Naive B cell (primary cell): Measurements from ENCODE around the gene WDR64. TPM values are rescaled to one million over a fixed set of nuclear protein-coding genes. Genes with fewer than 3 reads are reported as not detected.
"Not testable (repeated sequence)": the region's sequence is repeated elsewhere in the genome, so short reads cannot be mapped to it uniquely, and the experiment has no call there.

Experiments
- ATAC-seq, 2 donors: fragments of 150-1000 bp; cut with Tn5 transposase; 2 replicates each; pipeline ENCODE4 v1.10.0; 2021; ENCODE audit warnings: low read depth in 2 of 2, mild to moderate bottlenecking in 2 of 2, moderate library complexity in 2 of 2
- DNase-seq: peaks from one replicate; pipeline ENCODE4 v3.0.0; 2022
- H3K27ac Mint-ChIP-seq, 6 donors: one replicate each; pipeline ENCODE4 v1.8.0; 2020 to 2022; ENCODE audit warnings: mild to moderate bottlenecking in 6 of 6, mixed read lengths in 6 of 6, moderate library complexity in 5 of 6, inconsistent platforms in 2 of 6
- H3K27me3 Mint-ChIP-seq, 3 donors: one replicate each; pipeline ENCODE4 v1.8.0; 2021 to 2022; ENCODE audit warnings: mixed read lengths in 3 of 3, mild to moderate bottlenecking in 1 of 3
- H3K36me3 Mint-ChIP-seq, 2 donors: one replicate each; pipeline ENCODE4 v1.8.0; 2020 to 2022; ENCODE audit warnings: mixed read lengths in 2 of 2, inconsistent platforms in 1 of 2, mild to moderate bottlenecking in 1 of 2
- H3K4me1 Mint-ChIP-seq, 3 donors: one replicate each; pipeline ENCODE4 v1.8.0; 2020 to 2022; ENCODE audit warnings: mixed read lengths in 3 of 3, inconsistent platforms in 1 of 3, mild to moderate bottlenecking in 1 of 3, moderate library complexity in 1 of 3
- H3K4me3 Mint-ChIP-seq, 8 donors: one replicate each; pipeline ENCODE4 v1.8.0; 2020 to 2022; ENCODE audit warnings: mild to moderate bottlenecking in 8 of 8, mixed read lengths in 8 of 8, moderate library complexity in 8 of 8, inconsistent platforms in 2 of 8
- H3K9me3 Mint-ChIP-seq, 7 donors: one replicate each; pipeline ENCODE4 v1.8.0; 2020 to 2022; ENCODE audit warnings: mixed read lengths in 7 of 7, mild to moderate bottlenecking in 5 of 7, inconsistent platforms in 2 of 7, moderate library complexity in 1 of 7
- polyA plus RNA-seq, 6 donors: library from polyadenylated mRNA; unstranded; fragments of 300-500 nt; fragmentation: Illumina TruSeq; gene quantifications; one replicate each; pipeline ENCODE4 v1.2.3, GENCODE V29; 2021; ENCODE audit warnings: low read depth in 6 of 6

Gene WDR64
- polyA plus RNA-seq, 6 donors from 2014 or later: 0.14 to 0.41 TPM; not detected in 4

DNA sequence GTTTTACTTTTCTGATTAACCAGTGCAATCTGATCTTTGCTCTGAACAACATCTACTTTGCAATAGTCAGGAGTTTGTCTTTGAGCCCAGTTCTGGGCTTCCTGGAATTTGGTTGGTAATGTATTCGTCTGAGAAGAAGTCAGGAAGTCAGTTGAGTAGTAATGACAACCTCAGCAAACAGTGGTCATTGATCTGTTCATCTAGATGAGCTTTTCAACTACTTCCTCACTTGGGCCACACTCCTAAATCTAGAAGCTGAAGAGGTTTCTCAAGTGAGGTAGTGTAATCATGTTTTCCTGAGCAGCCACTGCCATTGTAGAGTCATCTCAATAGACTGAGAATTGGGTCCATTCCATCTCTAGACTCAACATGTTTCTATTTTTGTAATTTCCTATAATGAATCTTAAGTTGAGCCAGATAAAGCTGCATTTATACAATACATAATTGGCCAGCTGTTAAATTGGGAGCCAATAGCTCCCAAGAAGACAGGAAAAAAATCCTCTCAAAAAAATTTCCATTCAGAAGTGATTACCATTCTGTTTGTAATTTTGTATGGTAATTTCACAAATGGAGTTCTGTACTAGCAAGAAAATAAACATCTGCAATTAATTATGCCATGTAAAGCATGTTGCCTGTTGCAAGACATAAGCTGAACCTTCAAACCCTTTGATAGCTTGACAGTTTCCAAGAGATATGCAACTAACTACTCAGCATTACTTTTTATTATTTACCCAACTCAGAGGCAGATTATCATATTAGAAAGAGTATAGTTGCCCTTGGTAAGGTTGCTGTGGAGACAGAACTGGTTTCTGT is 49.6 kb downstream of the WDR64 start:
- Mint-ChIP-seq H3K4me1 (no peaks in the 10 kb centered on the region), H3K36me3 (peaks cover 0 to 8% of the 10 kb centered on the region in 2 donors), H3K27me3 (peaks cover 0 to 3% (median under 1%) of the 10 kb centered on the region in 3 donors), H3K4me3 (no peak overlapping the region), H3K9me3 (peaks cover 4 to 14% (median 5%) of the 10 kb centered on the region in 7 donors), H3K27ac (no peak overlapping the region)
- ATAC-seq (no peak), DNase-seq (no peak)

DNA sequence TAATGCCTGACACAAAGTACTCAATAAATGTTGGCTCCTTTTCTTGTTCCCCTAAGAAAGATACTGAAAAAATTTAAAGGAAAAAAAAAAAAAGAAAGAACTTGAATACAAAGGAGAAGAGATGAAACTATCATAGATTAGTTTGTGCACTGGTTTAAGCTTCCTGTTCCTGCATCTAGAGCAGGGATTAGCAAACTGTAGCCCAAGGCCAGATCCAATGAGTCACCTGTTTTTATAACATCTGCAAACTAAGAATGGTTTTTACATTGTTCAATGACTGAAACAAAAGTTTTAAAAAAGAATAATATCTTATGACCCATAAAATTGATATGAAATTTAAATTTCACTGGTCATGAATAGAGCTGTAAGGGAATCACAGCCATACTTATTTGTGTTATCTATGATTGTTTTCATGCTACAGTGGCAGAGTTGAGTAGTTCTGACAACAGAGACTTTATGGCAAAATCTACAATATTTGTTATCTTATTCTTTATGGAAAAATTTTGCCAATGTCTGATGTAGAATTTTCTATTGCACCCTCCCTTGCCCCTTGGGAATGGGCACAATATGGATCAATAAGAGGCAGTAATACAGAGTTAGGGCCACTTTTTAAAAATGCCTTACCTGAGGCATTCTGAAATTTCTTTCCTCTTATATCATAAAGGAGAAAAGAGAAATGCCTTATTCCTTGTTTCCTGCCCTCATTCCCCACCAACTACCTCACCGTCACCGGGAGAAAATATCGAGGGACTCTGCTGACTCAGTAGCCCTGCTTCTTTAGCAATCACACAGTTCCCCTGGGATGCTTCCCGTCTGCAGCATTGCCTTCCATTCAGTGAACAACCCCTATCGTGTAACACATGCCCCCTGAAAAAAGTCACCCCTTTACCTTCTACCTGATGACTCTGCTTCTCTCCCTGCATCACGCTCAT is 50.6 kb downstream of the WDR64 start:
- peaks cover 5 to 14% (median 7%) of the 10 kb centered on the region in 7 donors for H3K9me3 Mint-ChIP-seq
- peaks cover 8 to 10% (median 10%) of the 10 kb centered on the region in 3 donors for H3K27me3 Mint-ChIP-seq
- peak overlapping the region in 1 of 8 donors; percentile 34 for H3K4me3 Mint-ChIP-seq
- H3K27ac Mint-ChIP-seq: no peak overlapping the region
- no peaks in the 10 kb centered on the region for H3K4me1 Mint-ChIP-seq
- peaks cover 0 to 8% of the 10 kb centered on the region in 2 donors for H3K36me3 Mint-ChIP-seq
- DNase-seq: no peak
- ATAC-seq: no peak

DNA sequence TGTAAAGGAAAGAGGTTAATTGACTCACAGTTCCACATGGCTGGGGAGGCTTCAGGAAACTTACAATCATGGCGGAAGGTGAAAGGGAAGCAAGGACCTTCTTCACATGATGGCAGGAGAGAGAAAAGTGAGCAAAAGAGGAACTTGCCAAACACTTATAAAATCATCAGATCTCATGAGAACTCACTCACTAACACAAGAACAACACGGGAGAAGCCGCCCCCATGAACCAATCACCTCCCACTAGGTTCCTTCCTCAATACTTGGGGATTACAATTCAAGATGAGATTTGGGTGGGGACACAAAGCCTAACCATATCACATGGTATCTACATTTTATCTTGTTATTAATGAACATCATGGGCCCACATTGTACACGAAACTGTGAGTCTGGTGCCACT is 51.7 kb downstream of the WDR64 start:
- Mint-ChIP-seq H3K27me3 (peaks cover 8 to 13% (median 11%) of the 10 kb centered on the region in 3 donors), H3K9me3 (peaks cover 5 to 14% (median 7%) of the 10 kb centered on the region in 7 donors)
- not testable (repeated sequence) for ATAC-seq, H3K4me3 Mint-ChIP-seq, DNase-seq, H3K36me3 Mint-ChIP-seq, H3K27ac Mint-ChIP-seq, H3K4me1 Mint-ChIP-seq

DNA sequence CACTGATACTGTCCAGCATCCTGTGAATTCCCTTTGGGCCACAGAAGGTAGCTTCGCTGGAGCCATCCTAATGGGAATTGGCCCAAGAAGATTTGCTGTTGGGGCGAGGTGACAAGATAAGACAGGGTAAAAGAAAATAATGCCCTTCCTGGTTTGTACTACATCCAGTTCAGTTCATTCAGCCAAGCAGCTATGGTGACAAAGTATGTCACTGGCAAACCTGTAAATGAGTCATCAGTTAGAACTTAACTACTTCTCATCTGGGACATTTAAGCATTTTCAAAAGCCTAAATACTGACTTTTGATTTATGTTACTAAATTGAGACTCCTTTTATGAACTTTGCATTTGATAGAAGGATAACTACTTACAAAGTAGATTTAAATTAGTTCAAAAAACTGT is 54.2 kb downstream of the WDR64 start:
- Mint-ChIP-seq H3K27ac (no peak overlapping the region), H3K4me1 (no peaks in the 10 kb centered on the region), H3K27me3 (peaks cover 16 to 23% (median 23%) of the 10 kb centered on the region in 3 donors), H3K4me3 (no peak overlapping the region), H3K36me3 (peaks cover 0 to 8% of the 10 kb centered on the region in 2 donors), H3K9me3 (peaks cover 5 to 14% (median 7%) of the 10 kb centered on the region in 7 donors)
- ATAC-seq (no peak), DNase-seq (no peak)

DNA sequence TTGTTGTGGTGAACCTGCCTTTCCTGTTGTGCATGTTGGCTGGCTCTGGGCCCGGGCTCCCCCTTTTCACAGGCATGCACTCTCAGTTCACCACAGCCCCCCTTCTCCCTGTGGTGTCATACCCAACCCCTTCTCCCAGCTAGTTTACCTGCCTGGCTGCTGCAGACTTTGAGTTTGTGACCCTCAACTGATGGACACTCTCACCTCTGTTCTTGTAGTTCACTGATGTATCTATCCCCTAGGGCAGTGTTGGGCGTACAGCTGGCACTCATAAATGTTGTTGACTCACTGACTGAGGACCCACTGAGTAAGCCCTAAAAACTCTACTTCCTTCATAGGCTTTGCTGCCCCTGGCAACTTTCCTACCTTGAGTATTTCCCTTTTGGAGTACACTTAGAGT is 54.9 kb downstream of the WDR64 start:
- peaks cover 22 to 25% (median 23%) of the 10 kb centered on the region in 3 donors for H3K27me3 Mint-ChIP-seq
- no peak overlapping the region for H3K27ac Mint-ChIP-seq
- no peak for ATAC-seq
- no peak for DNase-seq
- peaks cover 0 to 8% of the 10 kb centered on the region in 2 donors for H3K36me3 Mint-ChIP-seq
- H3K4me1 Mint-ChIP-seq: no peaks in the 10 kb centered on the region
- no peak overlapping the region for H3K4me3 Mint-ChIP-seq
- peaks cover 5 to 14% (median 7%) of the 10 kb centered on the region in 7 donors for H3K9me3 Mint-ChIP-seq

DNA sequence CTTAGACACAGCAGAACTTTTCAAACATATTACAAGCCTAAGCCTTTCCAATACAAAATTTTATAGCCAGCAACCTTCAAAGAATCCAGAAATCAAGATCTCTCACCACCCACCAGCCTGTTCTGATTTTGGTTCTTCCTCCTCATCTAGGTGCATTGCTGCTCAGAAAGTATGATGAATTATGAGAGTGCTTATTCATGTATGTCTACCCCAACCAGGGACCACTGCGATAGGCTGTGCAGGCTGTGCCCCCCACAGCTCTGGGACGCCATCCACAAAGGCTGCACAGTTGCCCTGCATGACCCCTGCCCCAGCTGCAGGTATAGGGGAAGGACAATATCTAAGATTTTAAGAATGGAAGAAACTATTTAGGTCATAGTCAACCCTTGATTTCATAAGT is 55.4 kb downstream of the WDR64 start:
- H3K4me3 Mint-ChIP-seq: no peak overlapping the region
- H3K27ac Mint-ChIP-seq: no peak overlapping the region
- no peaks in the 10 kb centered on the region for H3K4me1 Mint-ChIP-seq
- DNase-seq (no peak), ATAC-seq (no peak)
- H3K27me3 Mint-ChIP-seq: peaks cover 23 to 28% (median 25%) of the 10 kb centered on the region in 3 donors
- peaks cover 0 to 8% of the 10 kb centered on the region in 2 donors for H3K36me3 Mint-ChIP-seq
- peaks cover 5 to 14% (median 7%) of the 10 kb centered on the region in 7 donors for H3K9me3 Mint-ChIP-seq

DNA sequence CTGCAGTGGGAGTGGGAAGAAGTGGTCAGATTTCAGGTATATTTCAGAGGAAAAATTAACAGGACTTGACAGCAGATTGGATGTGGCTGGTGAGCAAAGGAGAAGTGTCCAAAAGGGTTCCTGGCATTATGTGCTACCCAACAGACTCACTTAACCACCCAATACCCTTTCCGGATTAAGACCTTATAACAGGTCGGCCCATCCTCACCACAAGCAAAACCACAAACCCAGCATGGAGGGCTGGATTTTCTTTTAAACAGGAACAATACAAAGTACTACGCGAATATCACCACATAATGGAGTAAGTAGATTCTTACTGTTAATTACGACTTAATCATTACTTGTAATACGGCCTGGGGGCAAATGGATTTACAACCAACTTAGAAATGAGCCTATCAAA is 59.2 kb downstream of the WDR64 start:
- no peak overlapping the region for H3K27ac Mint-ChIP-seq
- no peaks in the 10 kb centered on the region for H3K36me3 Mint-ChIP-seq
- no peak overlapping the region for H3K4me3 Mint-ChIP-seq
- peaks cover 0 to 11% (median 0%) of the 10 kb centered on the region in 3 donors for H3K4me1 Mint-ChIP-seq
- no peak for DNase-seq
- H3K9me3 Mint-ChIP-seq: peaks cover 0 to 4% (median 0%) of the 10 kb centered on the region in 7 donors
- no peak for ATAC-seq
- peaks cover 22 to 28% (median 23%) of the 10 kb centered on the region in 3 donors for H3K27me3 Mint-ChIP-seq

DNA sequence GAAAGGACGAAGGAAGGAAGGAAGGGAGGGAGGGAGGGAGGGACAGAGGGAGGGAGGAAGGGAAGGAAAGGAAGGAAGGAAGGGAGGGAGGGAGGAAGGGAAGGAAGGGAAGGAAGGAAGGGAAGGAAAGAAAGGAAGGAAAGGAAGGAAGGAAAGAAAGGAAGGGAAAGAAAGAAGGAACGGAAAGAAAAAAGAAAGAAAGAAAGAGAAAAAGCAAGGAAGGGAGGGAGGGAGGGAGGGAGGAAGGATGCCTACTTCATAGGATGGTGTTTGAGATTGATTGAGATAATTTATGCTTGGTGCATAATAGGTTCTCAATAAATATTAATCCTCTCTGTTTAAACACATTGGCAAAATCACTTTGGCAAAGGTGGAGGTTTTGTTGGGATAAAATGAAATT is 61.2 kb downstream of the WDR64 start:
- no peak for DNase-seq
- H3K9me3 Mint-ChIP-seq: peaks cover 0 to 4% (median 0%) of the 10 kb centered on the region in 7 donors
- H3K27ac Mint-ChIP-seq: peak overlapping the region in 1 of 6 donors; percentile 40
- H3K4me3 Mint-ChIP-seq: no peak overlapping the region
- H3K27me3 Mint-ChIP-seq: peaks cover 19 to 27% (median 23%) of the 10 kb centered on the region in 3 donors
- H3K4me1 Mint-ChIP-seq: peaks cover 0 to 11% (median 0%) of the 10 kb centered on the region in 3 donors
- H3K36me3 Mint-ChIP-seq: no peaks in the 10 kb centered on the region
- ATAC-seq: no peak

DNA sequence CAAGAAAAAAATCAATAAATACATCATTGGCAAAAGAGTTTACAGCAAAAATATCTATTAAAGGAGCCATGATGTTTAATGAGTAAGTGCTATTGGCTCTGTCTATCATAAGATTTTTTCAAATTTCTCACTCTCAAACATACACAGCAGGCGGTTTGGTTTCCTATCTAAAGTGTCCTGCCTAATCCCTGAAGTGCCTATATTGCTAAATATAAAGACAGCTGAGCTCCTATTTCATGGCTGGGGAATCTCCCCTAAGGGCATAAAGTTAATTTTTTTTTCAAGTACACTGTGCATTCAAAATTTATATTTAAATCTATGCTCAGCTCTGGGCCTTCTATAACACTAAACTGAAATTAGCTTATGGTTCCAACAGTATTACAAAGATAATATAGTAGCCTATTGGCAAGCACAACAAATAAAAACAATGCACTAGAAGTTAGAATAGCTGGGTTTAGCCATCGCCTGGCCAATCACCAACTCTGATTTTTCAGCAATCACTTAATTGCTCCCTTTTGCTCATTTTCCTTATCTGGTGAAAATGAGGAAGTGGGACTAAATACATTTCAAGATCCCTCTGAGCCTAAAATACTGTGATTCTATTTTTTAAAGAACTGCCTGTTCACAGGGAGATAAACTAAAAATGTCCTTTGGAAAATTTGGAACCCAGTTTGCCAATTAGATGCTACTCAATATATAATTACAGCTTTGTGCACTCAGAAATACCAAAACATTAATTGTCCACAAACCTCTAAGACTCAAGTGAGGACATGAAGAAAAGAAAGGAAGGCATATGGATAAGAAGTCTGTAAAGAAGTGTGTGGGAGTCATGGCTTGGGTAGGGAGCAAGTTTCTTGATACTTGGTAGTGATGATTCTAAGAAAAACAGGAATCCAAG is 62.5 kb downstream of the WDR64 start:
- DNase-seq (no peak), ATAC-seq (no peak)
- peaks cover 0 to 4% (median 0%) of the 10 kb centered on the region in 7 donors for H3K9me3 Mint-ChIP-seq
- peak overlapping the region in 1 of 6 donors; percentile 50 for H3K27ac Mint-ChIP-seq
- no peaks in the 10 kb centered on the region for H3K36me3 Mint-ChIP-seq
- no peak overlapping the region for H3K4me3 Mint-ChIP-seq
- peaks cover 0 to 11% (median 0%) of the 10 kb centered on the region in 3 donors for H3K4me1 Mint-ChIP-seq
- H3K27me3 Mint-ChIP-seq: peaks cover 22 to 27% (median 23%) of the 10 kb centered on the region in 3 donors

DNA sequence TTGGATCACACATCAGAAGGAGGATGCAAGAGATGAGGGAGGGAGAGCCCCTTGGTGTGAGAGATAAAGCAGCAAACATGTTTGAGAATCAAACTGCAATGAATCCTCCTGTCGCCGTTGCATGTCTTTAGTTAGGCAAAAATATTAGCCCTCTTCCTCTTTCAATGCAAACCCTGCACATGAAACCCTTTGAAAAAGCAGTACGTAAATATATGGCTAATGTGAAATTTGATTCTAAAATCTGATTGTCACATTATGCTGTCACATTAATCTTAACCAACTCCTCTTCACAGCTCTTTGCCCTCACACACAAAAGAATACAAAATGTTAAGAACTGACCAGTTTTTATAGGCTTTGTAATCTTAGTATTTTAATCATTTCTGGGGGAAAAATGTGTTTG is 63.4 kb downstream of the WDR64 start:
- no peaks in the 10 kb centered on the region for H3K36me3 Mint-ChIP-seq
- H3K4me1 Mint-ChIP-seq: peaks cover 0 to 11% (median 0%) of the 10 kb centered on the region in 3 donors
- no peak overlapping the region for H3K27ac Mint-ChIP-seq

DNA sequence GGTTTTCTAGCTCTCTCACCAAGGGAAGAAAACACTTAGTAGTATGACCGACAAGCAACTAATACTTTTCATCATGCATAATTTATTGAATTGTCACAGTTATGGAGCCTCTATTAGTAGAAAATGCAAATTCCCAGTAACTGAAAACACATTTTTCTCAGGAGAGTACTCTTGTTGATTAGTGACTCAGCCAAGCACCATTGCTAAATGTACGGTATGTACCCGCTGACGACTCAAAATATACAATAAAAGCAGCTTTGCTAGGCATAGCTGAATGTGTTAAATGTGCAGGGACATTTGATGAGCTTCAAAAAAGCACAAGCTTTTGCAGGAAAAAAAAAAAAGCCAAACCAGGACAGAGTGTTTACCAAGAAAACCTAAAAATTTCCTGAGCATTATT is 63.9 kb downstream of the WDR64 start:
- H3K4me3 Mint-ChIP-seq: no peak overlapping the region
- H3K36me3 Mint-ChIP-seq: no peaks in the 10 kb centered on the region
- H3K4me1 Mint-ChIP-seq: peaks cover 0 to 11% (median 0%) of the 10 kb centered on the region in 3 donors
- H3K27ac Mint-ChIP-seq: no peak overlapping the region
- ATAC-seq (no peak), DNase-seq (no peak)
- H3K9me3 Mint-ChIP-seq: no peaks in the 10 kb centered on the region
- peaks cover 20 to 31% (median 26%) of the 10 kb centered on the region in 3 donors for H3K27me3 Mint-ChIP-seq

More for the DNA sequence above, 63.4 kb downstream of the WDR64 start:
- no peak for DNase-seq
- H3K9me3 Mint-ChIP-seq: peaks cover 0 to 4% (median 0%) of the 10 kb centered on the region in 7 donors
- no peak overlapping the region for H3K4me3 Mint-ChIP-seq
- no peak for ATAC-seq
- H3K27me3 Mint-ChIP-seq: peaks cover 25 to 31% (median 27%) of the 10 kb centered on the region in 3 donors

DNA sequence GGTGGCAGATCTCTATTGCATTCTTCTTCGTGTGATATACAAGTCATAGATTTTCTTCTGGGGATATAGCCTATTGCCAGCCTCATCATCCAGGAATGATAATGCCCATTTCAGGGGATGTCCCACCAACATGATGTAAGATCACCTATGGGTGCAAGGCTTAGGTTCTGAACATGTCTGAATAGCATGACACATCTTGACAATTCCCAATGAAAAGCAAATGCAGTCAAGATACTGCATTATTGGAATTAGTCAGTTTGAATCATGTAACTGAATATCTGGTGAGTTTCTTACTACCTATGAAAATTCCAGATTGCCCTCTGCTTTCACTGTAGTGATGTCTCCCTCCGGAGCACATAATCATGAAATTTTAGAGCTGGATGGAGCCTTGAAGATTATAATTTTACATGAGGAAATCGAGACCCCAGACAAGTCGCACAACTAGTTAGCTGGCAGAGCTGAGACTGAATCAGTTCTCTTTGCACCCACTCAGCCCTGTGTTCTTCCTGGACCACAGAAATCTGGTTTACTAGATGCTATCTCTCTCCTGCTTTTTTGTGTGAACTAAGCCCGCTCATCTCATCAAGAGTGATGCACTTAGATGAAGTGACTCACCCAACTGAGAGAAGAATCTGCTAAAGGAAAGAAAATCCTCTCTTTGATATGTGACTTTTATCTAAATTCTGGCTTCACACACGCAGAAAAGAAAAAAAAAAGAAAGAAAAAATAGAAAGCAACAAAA is 65.0 kb downstream of the WDR64 start:
- Mint-ChIP-seq H3K27me3 (peaks cover 10 to 28% (median 24%) of the 10 kb centered on the region in 3 donors), H3K4me3 (no peak overlapping the region), H3K27ac (no peak overlapping the region), H3K36me3 (no peaks in the 10 kb centered on the region), H3K9me3 (no peaks in the 10 kb centered on the region), H3K4me1 (peaks cover 0 to 11% (median 0%) of the 10 kb centered on the region in 3 donors)
- DNase-seq (no peak), ATAC-seq (no peak)
